ES-I3 (cell line): ENCODE results near the gene DHFR2.
A peak's percentile ranks its signal among the peaks of the same experiment; 100 is the strongest.
"Not testable (repeated sequence)": the region's sequence is repeated elsewhere in the genome, so short reads cannot be mapped to it uniquely, and the experiment has no call there.

Experiments used
- H3K36me3 ChIP-seq: 2 replicates; pipeline ENCODE4 v1.6.1; 2013; ENCODE audit warnings: mild to moderate bottlenecking, low read length, control low read depth, moderate library complexity; ENCODE audit not compliant: insufficient read depth
- H3K4me1 ChIP-seq: 2 replicates; pipeline ENCODE4 v1.6.1; 2013; ENCODE audit warnings: mild to moderate bottlenecking, control low read depth, low read length; ENCODE audit not compliant: insufficient read depth
- H3K9ac ChIP-seq: 2 replicates; pipeline ENCODE4 v1.6.1; 2013; ENCODE audit warnings: low read depth, mild to moderate bottlenecking, low read length, moderate library complexity
- H3K9me3 ChIP-seq: 2 replicates; pipeline ENCODE4 v1.6.1; 2013; ENCODE audit warnings: mild to moderate bottlenecking, low read length, moderate library complexity; ENCODE audit not compliant: control insufficient read depth, insufficient read depth

The DHFR2 gene

DNA sequence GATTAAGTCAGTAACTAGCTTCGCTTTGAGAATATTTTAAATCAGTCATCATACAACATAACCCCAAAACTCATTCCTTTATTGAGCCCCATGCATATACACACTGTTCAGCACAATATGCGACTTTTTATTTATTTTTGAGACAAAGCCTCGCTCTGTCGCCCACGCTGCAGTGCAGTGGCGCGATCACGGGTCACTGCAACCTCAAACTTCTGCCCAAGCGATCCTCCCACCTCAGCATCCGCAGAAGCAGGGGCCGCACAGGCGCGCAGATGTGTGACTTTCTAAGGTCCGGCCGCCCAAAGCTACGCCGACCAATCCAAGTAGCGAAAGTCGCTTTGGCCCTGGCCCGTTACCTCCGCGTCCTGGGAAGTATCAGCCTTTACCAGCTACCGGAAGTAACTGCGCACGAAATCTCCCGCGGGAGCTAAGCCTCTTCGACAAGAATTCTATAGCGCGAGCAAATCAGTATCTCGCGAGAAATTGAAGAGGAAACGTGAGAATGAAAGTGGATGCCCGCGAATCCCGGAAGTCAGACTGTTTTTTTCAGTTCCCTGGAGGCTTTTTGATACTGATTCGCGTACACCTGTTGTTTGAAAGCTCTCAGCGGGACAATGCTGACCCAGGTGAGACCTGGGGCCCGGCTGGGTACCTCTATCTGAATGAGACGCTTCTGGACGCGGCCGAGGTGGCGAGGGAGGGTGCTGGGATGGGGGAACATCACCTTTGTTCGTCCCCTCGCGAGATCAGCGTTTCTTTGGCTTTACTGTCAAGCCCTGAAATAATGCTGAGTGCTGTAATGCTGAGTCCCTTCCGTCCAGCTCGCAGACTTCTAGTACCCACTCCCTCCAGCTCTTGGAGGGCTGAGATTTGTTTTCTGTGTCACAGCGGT, at the start of gene DHFR2, which contains the start of gene NSUN3:
DHFR2 (minus strand) TSS at position 404 of the 892 bp plus-strand sequence. CDS start 1,405 bp downstream, outside the sequence.
NSUN3 (plus strand) TSS at position 549 of the 892 bp plus-strand sequence; CDS start at position 615, 66 bp downstream.
- Histone ChIP-seq H3K9me3 (no peaks in the 10 kb centered on the region), H3K36me3 (no peaks in the 10 kb centered on the region; the same call in 1 of the 2 replicates), H3K9ac (peak within 1 kb of the TSS; percentile 98), H3K4me1 (no peaks in the 10 kb centered on the region; the same call in 1 of the 2 replicates)

DNA sequence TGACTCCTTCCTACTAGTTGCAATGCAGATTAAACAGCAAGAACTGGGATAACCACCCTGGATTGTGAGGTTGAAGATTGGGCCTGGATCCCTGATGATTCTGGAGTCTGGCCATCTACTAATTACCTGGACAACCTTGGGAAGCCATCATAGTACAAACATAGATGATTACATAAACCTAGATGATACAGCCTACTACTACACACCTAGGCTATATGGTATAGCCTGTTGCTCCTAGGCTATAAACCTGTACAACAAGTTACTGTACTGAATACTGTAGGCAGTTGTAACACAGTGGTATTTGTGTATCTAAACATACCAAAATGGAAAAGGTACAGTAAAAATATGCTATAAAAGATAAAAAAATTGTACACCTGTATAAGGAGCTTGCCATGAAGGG, 48.1 kb upstream of the DHFR2 start:
- no peak overlapping the region for H3K9ac ChIP-seq
- no peaks in the 10 kb centered on the region for H3K4me1 ChIP-seq
- no peaks in the 10 kb centered on the region for H3K36me3 ChIP-seq
- no peaks in the 10 kb centered on the region for H3K9me3 ChIP-seq

DNA sequence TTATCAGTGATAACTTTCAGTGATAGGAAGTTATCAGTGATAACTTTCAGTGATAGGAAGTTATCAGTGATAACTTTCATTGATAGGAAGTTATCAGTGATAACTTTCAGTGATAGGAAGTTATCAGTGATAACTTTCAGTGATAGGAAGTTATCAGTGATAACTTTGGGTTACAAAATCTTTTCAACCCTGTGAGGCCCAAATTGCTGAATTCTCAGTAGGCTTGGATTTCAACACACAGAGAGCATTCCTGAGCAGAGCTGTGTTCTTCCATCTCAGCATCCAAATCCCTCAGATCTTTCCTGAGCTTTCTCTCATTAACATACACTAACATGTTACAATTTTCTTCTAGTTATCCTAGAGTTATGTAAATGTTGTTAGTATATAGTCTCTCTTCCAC, 47.5 kb upstream of the DHFR2 start:
- H3K9ac ChIP-seq, H3K36me3 ChIP-seq, H3K9me3 ChIP-seq, H3K4me1 ChIP-seq: not testable (repeated sequence)

DNA sequence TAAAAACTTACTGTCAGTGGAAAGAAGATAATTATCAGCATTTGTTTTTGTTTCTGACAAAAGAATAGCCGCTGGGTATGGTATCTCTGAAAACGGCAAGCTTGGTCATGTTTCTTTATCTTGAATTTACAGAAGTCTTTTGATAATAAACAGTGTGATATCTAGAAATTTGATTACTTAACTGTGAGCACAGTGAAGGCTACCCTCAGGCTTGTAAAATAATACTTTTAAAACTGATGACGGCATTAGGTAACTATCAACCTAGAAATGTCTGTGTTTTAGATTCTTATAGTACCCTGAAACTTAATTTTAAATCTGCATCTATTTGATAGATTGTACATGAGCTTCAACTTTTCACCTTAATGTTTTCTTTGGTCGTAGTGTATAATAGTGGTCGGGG, 43.6 kb upstream of the DHFR2 start:
- no peaks in the 10 kb centered on the region for H3K36me3 ChIP-seq
- no peaks in the 10 kb centered on the region for H3K9me3 ChIP-seq
- H3K9ac ChIP-seq: no peak overlapping the region
- H3K4me1 ChIP-seq: no peaks in the 10 kb centered on the region

DNA sequence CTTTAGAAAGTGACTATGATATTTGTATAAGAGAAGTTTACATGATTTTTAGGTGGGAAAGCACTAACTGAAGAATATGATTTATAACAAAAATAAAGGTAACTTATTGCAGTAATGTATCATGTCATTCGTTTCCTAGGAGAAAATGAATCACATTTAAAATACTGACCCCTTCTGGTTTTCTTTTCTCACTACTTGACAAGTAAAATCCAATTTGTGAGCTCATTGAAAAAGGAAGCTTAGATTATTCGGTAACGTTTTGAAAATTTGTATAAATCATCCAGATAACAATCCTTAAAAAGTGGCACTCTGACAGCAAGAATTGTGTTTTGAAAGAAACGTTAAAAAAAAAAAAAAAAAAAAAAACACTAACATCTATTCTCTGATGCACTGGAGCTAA, 39.1 kb upstream of the DHFR2 start:
- Histone ChIP-seq H3K9me3 (no peaks in the 10 kb centered on the region), H3K9ac (no peak overlapping the region), H3K4me1 (no peaks in the 10 kb centered on the region), H3K36me3 (no peaks in the 10 kb centered on the region)

- Histone ChIP-seq H3K36me3 (no peaks in the 10 kb centered on the region), H3K9me3 (no peaks in the 10 kb centered on the region), H3K4me1 (no peaks in the 10 kb centered on the region), H3K9ac (no peak overlapping the region)
Measured at GRCh38 chr3:94099311-94099710, 36.6 kb upstream of the DHFR2 start.

DNA sequence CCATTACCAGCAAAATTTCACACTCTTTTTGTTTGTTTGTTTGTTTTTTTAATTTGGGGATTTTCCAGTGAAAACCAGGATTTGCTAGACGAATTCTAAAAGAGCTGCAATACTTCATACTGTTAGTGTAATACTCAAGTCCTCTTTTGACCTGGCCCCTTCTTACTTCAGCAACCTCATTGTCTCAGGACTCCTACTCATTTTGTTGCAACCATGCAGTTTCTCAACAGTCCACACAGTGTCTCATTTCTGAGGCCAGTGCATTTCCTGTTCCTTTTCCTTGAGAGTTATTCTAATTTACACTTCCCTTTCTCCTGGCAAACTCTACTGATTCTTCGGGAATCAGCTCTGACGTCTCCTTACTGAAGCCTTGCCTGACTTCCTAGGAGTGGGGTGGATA, 35.7 kb upstream of the DHFR2 start:
- H3K9ac ChIP-seq: no peak overlapping the region
- H3K4me1 ChIP-seq: no peaks in the 10 kb centered on the region
- H3K36me3 ChIP-seq: no peaks in the 10 kb centered on the region
- no peaks in the 10 kb centered on the region for H3K9me3 ChIP-seq

GRCh38 chr3:94095111-94095510, 32.4 kb upstream of the DHFR2 start:
- no peaks in the 10 kb centered on the region for H3K9me3 ChIP-seq
- no peak overlapping the region for H3K9ac ChIP-seq
- H3K4me1 ChIP-seq: no peaks in the 10 kb centered on the region
- H3K36me3 ChIP-seq: no peaks in the 10 kb centered on the region

- Histone ChIP-seq H3K9me3 (no peaks in the 10 kb centered on the region), H3K9ac (no peak overlapping the region), H3K4me1 (no peaks in the 10 kb centered on the region), H3K36me3 (no peaks in the 10 kb centered on the region)
Measured at GRCh38 chr3:94093151-94093550, 30.4 kb upstream of the DHFR2 start.

- Histone ChIP-seq H3K4me1 (no peaks in the 10 kb centered on the region), H3K9ac (no peak overlapping the region), H3K9me3 (no peaks in the 10 kb centered on the region), H3K36me3 (no peaks in the 10 kb centered on the region)
Measured at GRCh38 chr3:94092086-94092485, 29.4 kb upstream of the DHFR2 start.

- Histone ChIP-seq H3K9ac (no peak overlapping the region; the same call in 1 of the 2 replicates), H3K4me1 (no peaks in the 10 kb centered on the region), H3K9me3 (no peaks in the 10 kb centered on the region), H3K36me3 (no peaks in the 10 kb centered on the region; the same call in 1 of the 2 replicates)
Measured at GRCh38 chr3:94089126-94089525, 26.4 kb upstream of the DHFR2 start.

DNA sequence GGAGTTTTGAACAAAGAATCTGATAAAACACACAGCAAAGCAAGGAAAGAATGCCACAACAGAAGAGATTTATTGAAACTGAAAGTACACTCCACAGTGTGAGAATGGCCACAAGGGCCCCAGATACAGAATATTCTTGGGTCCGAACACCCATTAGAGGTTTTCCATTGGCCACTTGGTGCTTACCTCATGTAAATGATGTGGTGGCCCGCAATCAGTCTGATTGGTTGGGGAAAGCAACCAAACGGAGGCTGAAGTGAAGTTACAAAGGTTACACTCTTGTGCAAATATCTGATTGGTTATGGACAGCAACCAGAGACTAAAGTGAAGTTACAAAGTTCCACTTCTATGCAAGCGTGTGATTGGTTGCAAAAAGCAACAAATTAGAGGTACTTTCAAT, 20.5 kb upstream of the DHFR2 start:
- H3K4me1 ChIP-seq: peaks cover 4% of the 10 kb centered on the region; the same call in 1 of the 2 replicates
- no peaks in the 10 kb centered on the region for H3K9me3 ChIP-seq
- H3K36me3 ChIP-seq: peaks cover 3% of the 10 kb centered on the region; the same call in 1 of the 2 replicates
- H3K9ac ChIP-seq: no peak overlapping the region

GRCh38 chr3:94082391-94082937, 19.7 kb upstream of the DHFR2 start:
- H3K4me1 ChIP-seq: peaks cover 4% of the 10 kb centered on the region; the same call in 1 of the 2 replicates
- no peak overlapping the region for H3K9ac ChIP-seq
- H3K9me3 ChIP-seq: no peaks in the 10 kb centered on the region
- H3K36me3 ChIP-seq: peaks cover 3% of the 10 kb centered on the region; the same call in 1 of the 2 replicates

DNA sequence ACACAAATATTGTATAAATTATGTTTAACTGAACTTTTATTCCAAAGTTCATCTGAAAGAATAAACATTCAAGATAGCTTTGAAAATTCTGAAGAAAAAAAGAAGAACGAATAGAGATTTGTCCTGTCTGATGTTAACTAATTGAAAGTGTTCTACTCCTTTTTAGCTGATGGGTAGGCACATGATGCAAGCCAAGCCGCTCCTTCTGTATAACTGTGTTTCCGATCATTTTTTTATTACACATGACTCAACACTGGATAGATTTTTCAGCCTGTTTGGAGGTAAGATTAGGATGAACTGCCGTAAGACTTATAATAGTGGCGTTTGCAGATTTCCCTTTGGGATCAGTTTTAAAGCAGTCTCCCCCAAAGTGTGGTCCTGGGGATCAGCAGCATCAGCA, 19.2 kb upstream of the DHFR2 start:
- Histone ChIP-seq H3K9ac (no peak overlapping the region), H3K4me1 (peaks cover 4% of the 10 kb centered on the region; the same call in 1 of the 2 replicates), H3K9me3 (no peaks in the 10 kb centered on the region), H3K36me3 (peaks cover 3% of the 10 kb centered on the region; the same call in 1 of the 2 replicates)

GRCh38 chr3:94080552-94080951, 17.8 kb upstream of the DHFR2 start:
- not testable (repeated sequence) for H3K9ac ChIP-seq, H3K9me3 ChIP-seq, H3K4me1 ChIP-seq, H3K36me3 ChIP-seq
